Lower lobe of right lung (tissue), 2 donors: Measurements from ENCODE around the gene FUNDC1. TPM values are rescaled to one million over a fixed set of nuclear protein-coding genes. Genes with fewer than 3 reads are reported as not detected.
"Not testable (repeated sequence)": the region's sequence is repeated elsewhere in the genome, so short reads cannot be mapped to it uniquely, and the experiment has no call there.

ENCODE experiments used
- ATAC-seq, 2 donors: fragments of 200-7000 bp; cut with Tn5 transposase; one replicate each; pipeline ENCODE4 v1.9.1; 2020 to 2022; ENCODE audit warnings: mild to moderate bottlenecking in 2 of 2, moderate library complexity in 2 of 2
- DNase-seq: peaks from one replicate; pipeline ENCODE4 v3.0.0-alpha.2; 2020
- H3K27ac ChIP-seq: fragments of 200-600 bp; one replicate; pipeline ENCODE4 v1.8.0; 2022
- H3K27me3 ChIP-seq: fragments of 200-600 bp; one replicate; pipeline ENCODE4 v1.8.0; 2022; ENCODE audit warnings: low read depth
- H3K36me3 ChIP-seq: fragments of 200-600 bp; one replicate; pipeline ENCODE4 v1.8.0; 2022; ENCODE audit warnings: mild to moderate bottlenecking
- H3K4me1 ChIP-seq: fragments of 200-600 bp; one replicate; pipeline ENCODE4 v1.8.0; 2022
- H3K4me3 ChIP-seq: fragments of 200-600 bp; one replicate; pipeline ENCODE4 v1.8.0; 2022; ENCODE audit warnings: mild to moderate bottlenecking
- H3K9me3 ChIP-seq: fragments of 200-600 bp; one replicate; pipeline ENCODE4 v1.8.0; 2022
- intact Hi-C: fragments of 100-400 bp; cut with DNase I; formaldehyde crosslinking; loops from one replicate; pipeline ENCODE4 v1.11.0; 2022
- total RNA-seq: library from RNA; stranded (reverse); fragmentation: NEBNext Ultra II Directional; extraction: Animal tissue kit (Norgen Biotek cat#: 25700); gene quantifications from one replicate; pipeline ENCODE4 v1.2.1, GENCODE V29; 2021
- TF ChIP-seq, protein P1 (sequence below): fragments of 200-600 bp; IDR thresholded peaks from one replicate; pipeline ENCODE4 v1.8.0; 2022; ENCODE audit warnings: antibody characterized with exemption, mild to moderate bottlenecking
- donor health status: DM: no; HTN: yes; CAD: no; lungs with severe emphysema.

Gene FUNDC1
- total RNA-seq, 1 donor from 2014 or later, result 9.1 TPM

DNA sequence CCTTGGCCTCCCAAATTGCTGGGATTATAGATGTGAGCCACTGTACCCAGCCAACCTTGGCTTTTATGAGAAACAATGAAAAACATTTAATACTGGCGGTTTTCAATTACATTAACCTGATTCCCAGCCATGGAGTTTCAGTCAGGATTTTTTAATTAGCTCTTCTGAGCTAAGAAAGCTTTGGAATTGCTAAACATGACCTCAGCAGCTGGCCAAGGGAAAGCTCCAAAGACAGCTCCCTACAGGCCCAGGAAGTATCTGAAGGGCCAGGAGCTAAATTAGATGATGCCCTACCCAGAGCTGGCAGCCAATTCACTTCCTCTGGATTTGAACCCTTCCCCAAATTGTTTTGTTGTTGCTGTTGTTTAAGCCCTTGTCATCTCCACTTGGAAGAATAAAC lies 26.5 kb upstream of the FUNDC1 start:
- no peak overlapping the region for H3K4me3 ChIP-seq
- intact Hi-C loops, result no loop called here
- no peaks in the 10 kb centered on the region for H3K4me1 ChIP-seq
- H3K36me3 ChIP-seq, result no peaks in the 10 kb centered on the region
- no peaks in the 10 kb centered on the region for H3K27me3 ChIP-seq
- H3K27ac ChIP-seq, result no peak overlapping the region
- TF ChIP-seq, protein P1, sequence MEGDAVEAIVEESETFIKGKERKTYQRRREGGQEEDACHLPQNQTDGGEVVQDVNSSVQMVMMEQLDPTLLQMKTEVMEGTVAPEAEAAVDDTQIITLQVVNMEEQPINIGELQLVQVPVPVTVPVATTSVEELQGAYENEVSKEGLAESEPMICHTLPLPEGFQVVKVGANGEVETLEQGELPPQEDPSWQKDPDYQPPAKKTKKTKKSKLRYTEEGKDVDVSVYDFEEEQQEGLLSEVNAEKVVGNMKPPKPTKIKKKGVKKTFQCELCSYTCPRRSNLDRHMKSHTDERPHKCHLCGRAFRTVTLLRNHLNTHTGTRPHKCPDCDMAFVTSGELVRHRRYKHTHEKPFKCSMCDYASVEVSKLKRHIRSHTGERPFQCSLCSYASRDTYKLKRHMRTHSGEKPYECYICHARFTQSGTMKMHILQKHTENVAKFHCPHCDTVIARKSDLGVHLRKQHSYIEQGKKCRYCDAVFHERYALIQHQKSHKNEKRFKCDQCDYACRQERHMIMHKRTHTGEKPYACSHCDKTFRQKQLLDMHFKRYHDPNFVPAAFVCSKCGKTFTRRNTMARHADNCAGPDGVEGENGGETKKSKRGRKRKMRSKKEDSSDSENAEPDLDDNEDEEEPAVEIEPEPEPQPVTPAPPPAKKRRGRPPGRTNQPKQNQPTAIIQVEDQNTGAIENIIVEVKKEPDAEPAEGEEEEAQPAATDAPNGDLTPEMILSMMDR, result no peak
- ATAC-seq, result no peak
- DNase-seq, result no peak
- no peaks in the 10 kb centered on the region for H3K9me3 ChIP-seq

DNA sequence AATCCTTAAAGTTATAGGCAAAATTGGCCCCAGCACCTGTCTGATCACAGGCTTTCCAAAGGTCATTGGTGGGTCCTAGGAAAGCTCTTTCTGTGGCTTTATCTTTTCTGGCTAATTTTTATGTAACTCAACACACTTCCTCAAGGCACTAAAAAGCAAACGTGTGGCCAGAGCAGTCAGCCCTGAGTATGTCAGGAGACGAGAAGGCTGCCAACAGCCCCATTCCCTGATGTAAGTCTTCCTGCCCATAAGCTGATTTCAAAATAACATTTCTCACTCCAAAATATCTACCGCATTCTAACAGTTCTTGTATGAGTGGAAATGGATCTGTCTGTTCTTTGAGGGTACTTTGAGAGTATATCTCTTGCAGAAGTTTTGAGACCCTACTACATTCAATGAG lies 25.5 kb upstream of the FUNDC1 start:
- no peaks in the 10 kb centered on the region for H3K27me3 ChIP-seq
- no peak for ATAC-seq
- intact Hi-C loops, result no loop called here
- H3K4me1 ChIP-seq, result no peaks in the 10 kb centered on the region
- H3K36me3 ChIP-seq, result no peaks in the 10 kb centered on the region
- TF ChIP-seq, protein P1, result no peak
- H3K27ac ChIP-seq, result no peak overlapping the region
- no peak overlapping the region for H3K4me3 ChIP-seq
- DNase-seq, result no peak
- H3K9me3 ChIP-seq, result no peaks in the 10 kb centered on the region

DNA sequence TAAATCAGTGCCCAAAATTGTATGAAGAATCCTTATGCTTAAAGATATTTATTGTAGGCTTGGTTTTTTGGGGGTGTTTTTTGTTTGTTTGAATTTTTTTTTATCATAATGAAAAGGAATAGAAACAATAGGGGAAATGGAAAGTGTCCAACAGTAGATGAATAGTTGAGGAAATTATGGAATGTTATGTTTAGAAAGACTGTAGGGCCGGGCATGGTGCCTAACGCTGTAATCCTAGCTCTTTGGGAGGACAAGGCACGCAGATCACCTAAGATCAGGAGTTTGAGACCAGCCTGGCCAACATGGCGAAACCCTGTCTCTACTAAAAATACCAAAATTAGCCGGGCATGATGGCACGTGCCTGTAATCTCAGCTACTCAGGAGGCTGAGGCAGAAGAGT lies 19.2 kb upstream of the FUNDC1 start:
- H3K9me3 ChIP-seq, H3K27me3 ChIP-seq, ATAC-seq, H3K4me1 ChIP-seq, H3K36me3 ChIP-seq, DNase-seq, H3K4me3 ChIP-seq, H3K27ac ChIP-seq, intact Hi-C loops: not testable (repeated sequence)

DNA sequence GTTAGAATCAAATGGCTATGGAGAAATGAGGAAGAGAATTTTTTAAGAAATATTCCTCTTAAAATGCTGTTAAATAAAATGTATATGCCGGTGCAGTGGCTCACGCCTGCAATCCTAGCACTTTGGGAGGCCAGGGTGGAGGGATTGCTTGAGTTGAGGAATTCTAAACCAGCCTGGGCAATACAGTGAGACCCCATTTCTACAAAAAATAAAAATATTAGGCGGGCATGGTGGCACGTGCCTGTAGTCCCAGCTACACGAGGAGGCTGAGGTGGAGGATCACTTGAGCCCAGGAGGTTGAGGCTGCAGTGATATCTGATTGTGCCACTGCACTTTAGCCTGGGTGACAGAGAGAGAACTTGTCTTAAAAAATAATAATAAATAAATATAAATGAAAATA lies 7.9 kb upstream of the FUNDC1 start:
- Histone ChIP-seq H3K36me3 (no peaks in the 10 kb centered on the region), H3K4me3 (no peak overlapping the region), H3K27ac (no peak overlapping the region), H3K9me3 (no peaks in the 10 kb centered on the region), H3K27me3 (no peaks in the 10 kb centered on the region), H3K4me1 (no peaks in the 10 kb centered on the region)
- TF ChIP-seq, protein P1, result no peak
- ATAC-seq (no peak), DNase-seq (no peak)
- intact Hi-C loops, result no loop called here

DNA sequence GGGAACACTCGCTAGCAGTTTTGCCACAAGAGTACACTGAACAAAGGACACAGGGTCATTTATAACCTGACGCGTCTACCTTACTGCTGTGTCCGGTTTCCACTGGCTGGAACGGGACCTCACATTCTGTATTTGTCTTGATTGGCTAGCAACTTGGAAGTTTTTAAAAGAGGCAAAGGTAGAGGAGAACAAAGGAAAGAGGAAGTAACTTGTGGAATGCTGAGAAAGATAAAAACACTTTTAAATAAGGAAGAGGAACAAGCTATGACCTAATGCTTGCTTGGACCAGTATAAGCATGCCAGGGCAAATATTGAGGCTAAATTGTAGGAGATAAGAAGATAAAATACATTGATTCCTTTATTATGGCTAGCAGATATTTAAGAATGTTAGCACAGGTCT lies 2.8 kb upstream of the FUNDC1 start:
- DNase-seq, H3K9me3 ChIP-seq, H3K36me3 ChIP-seq, ATAC-seq, H3K27ac ChIP-seq, H3K4me1 ChIP-seq, intact Hi-C loops, H3K27me3 ChIP-seq, H3K4me3 ChIP-seq: not testable (repeated sequence)

DNA sequence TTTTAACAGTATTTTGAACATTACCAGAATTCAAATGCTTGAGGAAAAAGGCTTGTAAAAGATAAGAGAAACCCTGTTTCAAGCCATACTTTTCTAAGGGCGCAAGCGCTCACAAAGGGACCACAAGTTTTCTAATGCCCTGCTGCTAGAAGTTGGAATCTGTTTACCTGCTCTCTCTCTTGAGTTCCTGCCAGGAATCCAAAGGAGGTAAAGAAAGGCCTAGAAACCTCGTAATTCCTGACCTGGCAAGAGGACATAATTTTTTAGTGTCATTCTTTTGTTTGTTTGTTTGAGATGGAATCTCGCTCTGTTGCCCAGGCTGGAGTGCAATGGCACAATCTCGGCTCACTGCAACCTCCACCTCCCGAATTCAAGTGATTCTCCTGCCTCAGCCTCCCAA lies 1.4 kb upstream of the FUNDC1 start:
- Histone ChIP-seq H3K4me3 (no peak overlapping the region), H3K4me1 (no peaks in the 10 kb centered on the region), H3K27ac (no peak overlapping the region), H3K36me3 (no peaks in the 10 kb centered on the region), H3K27me3 (no peaks in the 10 kb centered on the region), H3K9me3 (no peaks in the 10 kb centered on the region)
- intact Hi-C loops, result no loop called here
- ATAC-seq, result no peak
- no peak for DNase-seq
- TF ChIP-seq, protein P1, result no peak

DNA sequence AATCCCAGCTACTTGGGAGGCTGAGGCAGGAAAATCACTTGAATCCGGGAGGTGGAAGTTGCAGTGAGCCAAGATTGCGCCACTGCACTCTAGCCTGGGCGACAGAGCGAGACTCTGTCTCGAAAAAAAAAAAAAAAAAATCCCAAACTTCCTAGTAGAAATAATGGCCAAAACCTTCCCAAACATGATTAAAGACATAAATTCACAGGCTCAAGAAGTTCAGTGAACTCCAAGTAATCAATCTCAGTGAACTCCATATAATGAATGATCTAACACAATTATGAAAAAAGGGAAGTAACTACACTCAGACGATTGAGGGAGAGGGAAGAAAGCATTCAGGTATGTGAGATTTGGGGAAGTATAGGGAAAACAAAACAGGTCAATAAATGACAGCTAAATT lies 6.5 kb downstream of the FUNDC1 start:
- Histone ChIP-seq H3K4me1 (no peaks in the 10 kb centered on the region), H3K27me3 (no peaks in the 10 kb centered on the region), H3K27ac (no peak overlapping the region), H3K36me3 (no peaks in the 10 kb centered on the region), H3K9me3 (no peaks in the 10 kb centered on the region), H3K4me3 (no peak overlapping the region)
- ATAC-seq, result no peak
- TF ChIP-seq, protein P1, result no peak
- DNase-seq, result no peak
- intact Hi-C loops, result no loop called here
